Inferior parietal cortex (tissue), 1 donor: ENCODE data around the gene FHAD1.
"Not testable (repeated sequence)": the region's sequence is repeated elsewhere in the genome, so short reads cannot be mapped to it uniquely, and the experiment has no call there.

Source experiments
- DNase-seq: peaks from one replicate; pipeline ENCODE4 v3.0.0-alpha.2; 2016; ENCODE audit errors: extremely low spot score

The FHAD1 gene

DNA sequence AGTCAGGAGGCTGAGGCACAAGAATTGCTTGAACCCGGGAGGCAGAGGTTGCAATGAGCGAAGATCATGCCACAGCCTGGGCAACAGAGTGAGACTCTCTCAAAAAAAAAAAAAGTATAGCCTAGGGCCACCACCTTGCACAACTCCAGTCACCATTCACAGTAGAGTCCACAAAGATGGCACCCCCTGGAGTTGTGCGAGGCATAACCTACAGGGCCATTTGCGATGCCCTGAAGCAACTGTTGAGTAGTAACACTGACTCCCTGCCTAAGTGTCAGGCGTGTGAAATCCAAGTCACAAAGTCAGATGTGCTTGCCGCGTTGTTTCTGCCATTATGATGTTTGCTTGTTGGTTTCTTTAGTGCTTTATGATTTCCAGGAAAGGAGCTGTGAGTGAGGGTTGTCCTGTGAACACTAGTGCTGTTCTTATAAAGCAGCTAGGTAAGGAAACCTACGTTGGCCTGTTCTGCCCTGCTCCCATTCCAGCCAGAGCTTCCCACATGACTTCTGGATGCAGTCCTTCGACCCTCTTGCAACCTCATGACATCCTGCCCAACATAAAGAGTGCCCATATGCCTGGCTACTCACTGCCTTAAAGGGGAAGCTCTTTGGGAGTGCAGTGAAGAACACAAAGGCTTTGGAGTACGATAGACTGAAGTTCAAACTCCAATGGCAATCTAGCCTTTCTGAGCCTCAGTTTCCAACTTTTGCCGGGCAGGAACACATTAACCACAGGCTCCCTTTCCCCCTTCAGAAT lies 29.8 kb downstream of the FHAD1 start:
- DNase-seq: no peak

DNA sequence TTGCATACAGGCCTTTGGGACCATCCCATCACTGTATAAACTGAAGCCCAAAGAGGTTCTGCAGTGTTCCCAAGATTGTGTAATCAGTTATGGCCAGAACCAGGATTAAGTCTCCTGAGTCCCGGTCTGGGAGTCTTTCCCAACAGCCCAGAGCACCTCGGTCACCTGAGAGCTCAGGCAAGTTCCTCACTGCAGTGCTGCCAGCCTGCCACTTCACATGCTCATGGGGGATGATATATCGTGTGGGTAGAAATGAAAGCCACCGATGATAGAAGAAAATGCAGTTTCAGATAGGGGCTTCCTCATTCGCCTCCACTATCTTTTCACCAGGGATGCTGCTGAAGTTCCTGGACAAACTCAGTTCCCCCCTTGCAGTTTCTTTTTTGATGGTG lies 30.4 kb downstream of the FHAD1 start:
- DNase-seq: no peak

DNA sequence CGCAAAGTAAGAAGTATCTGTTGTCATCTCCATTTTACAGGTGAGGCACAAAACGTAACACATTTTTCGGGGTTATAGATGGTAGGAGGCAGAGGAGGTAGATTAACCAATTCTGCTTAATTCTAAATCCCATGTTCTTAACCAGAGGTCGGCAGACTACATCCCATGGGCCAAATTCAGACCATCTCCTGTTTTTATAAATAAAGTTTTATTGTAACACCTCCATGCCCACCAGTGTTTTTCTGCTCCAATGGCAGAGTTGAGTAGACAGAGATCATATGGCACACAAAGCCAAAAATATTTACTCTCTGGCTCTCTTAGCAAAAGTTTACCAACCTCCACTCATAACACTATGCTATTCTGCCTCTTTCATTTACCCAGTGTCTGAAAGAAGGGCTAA lies 30.9 kb downstream of the FHAD1 start:
- DNase-seq: no peak

GRCh38 chr1:15279576-15280230 lies 32.7 kb downstream of the FHAD1 start:
- no peak for DNase-seq

DNA sequence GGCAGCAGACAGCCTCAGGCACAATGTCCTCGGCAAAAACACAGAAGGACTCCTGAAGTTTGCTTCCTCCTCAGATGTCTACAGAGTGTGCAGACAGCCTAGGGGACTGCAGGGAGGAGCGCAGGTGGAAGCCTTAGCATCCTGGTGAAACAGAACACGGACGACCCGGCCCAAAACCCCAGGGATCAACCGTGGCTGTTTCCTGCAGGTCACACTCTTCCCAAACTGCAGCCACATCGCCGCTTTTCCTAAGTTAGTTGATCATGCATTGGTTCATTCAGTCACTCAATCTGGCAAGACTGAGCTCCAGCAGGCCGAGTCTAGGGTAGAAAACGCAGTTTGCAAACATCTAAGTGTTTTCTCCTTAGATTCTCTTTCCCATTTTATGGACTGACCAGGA lies 33.4 kb downstream of the FHAD1 start:
- no peak for DNase-seq

DNA sequence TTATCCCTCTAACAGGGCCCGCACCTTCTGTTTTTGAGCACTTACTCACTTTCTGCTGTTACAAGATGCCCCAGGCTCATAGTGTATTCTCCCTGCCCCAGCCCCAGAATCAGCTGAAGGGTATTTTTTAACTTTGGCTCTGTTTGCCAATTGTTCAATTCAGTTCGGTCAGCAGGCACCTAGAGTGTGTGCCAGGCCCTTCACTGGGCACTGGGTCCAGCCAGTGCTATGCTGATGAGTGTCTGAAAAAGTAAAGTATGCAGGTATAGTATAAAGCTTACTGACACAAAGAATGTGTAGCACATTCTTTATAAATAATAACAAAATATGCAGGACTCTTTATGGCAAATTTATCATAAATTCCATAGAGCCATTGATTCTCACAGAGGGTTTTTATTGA lies 35.0 kb downstream of the FHAD1 start:
- DNase-seq: no peak

- DNase-seq: no peak
Observed at GRCh38 chr1:15282810-15283474, 35.9 kb downstream of the FHAD1 start.

GRCh38 chr1:15283526-15283925 lies 36.5 kb downstream of the FHAD1 start:
- DNase-seq: no peak

DNA sequence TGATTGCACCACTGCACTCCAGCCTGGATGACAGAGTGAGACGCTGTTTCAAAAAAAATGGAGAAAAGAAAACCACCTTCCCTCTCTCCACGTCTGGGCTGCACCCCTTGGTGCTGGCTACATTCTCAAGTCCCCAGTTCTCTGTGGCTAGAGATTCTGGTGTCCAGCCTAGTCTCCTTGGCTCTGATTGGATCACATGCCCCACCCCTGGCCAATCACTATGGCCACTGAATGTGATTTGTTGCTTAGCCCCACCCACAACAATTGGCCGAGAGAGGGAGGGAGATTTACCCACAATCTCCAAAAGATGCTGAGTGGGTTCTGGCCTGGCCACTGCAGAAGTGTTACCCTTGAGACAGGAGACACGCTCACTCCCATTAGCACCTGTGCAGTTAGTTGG lies 39.4 kb downstream of the FHAD1 start:
- DNase-seq: no peak

GRCh38 chr1:15287035-15287979 lies 40.3 kb downstream of the FHAD1 start:
- DNase-seq: no peak

DNA sequence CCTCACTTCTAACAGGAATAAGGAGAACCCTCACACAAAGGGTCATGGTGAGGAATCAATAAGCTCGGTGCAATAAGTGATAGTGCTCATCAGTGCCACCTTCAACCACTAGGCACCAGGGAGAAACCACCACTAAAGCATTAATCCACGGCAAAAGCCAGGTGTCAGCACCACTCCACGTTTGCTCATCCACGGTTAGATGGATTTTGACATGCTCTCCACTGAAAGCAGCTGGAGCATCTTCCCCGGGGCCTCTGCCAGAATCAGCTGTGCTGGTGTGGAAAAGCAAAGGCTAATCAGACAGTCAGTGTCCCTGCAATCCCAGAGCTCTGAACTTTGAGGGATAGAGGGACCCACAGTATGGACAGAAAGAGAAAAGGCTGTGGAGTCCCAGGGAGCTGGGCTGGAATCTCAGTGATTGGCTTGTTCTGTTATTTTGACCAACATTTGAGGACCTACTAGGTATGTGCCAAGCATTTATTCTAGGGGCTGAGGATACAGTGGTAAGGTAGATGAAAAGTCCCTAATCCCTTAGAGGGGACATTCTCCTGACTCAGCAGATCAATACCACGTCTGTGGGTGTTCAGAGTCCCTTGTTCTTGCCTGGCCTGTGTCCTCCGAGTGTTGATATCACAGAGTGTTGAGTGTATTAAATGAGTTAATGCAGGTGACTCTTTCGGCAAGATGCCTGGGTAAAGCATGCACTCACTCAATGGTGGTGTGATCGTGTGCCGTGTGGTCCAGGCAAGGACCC lies 41.3 kb downstream of the FHAD1 start:
- no peak for DNase-seq

DNA sequence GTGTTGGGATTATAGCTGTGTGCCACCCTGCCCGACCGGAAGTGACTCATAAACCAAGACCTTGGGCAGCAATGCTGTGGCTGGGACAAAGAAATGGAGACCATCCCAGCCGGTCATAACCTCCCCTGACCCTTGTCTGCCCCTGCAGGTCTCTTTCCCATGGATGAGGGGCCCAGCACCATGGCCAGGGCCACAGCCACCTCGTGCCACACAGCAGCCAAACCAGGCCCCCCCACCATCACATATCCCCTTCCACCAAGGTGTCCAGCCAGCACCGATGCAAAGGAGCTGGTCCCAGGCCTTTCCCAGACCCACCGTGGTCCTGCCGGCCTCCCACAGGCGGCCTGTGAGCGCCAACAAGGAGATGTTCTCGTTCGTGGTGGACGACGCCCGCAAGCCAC lies 42.2 kb downstream of the FHAD1 start:
- DNase-seq: no peak

- DNase-seq: no peak
Observed at GRCh38 chr1:15290382-15290781, 43.4 kb downstream of the FHAD1 start.

GRCh38 chr1:15295696-15296095 lies 48.7 kb downstream of the FHAD1 start:
- DNase-seq: no peak

DNA sequence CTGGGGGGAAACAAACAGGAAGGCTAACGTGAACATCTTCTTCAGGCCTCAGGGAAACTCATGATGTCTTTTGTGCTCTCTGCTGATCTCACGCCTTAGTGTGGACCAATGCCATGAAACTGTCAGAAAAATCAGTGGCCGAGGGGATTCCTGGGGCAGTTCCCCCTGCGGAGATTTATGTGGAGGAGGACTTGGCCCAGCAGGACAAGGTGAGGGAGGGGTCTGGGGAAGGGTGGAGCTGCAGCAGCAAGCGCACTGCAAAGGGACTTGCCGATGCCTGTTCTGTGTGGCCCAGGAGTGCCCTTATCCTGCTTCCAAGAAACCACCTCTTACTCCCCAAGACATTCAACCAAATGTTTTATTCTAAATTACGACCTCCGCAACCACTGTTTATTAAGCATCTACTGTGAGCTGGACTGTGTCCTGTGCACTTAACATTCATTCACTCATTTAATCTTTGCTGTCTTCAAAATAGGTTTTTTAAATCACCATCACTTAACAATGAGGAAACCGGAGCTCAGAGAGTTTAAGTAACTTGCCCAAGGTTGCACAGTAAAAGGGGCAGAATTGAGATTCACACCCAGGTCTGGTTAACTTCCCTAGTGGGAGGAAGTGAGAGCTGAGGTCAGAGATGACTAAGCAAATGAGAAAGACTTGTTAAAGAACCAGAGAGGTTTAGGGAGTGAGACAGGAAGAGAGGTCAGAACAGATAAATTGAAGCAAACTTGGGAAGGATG lies 49.7 kb downstream of the FHAD1 start:
- no peak for DNase-seq

GRCh38 chr1:15297975-15298374 lies 51.0 kb downstream of the FHAD1 start:
- not testable (repeated sequence) for DNase-seq

- no peak for DNase-seq
Observed at GRCh38 chr1:15299179-15299578, 52.2 kb downstream of the FHAD1 start.

DNA sequence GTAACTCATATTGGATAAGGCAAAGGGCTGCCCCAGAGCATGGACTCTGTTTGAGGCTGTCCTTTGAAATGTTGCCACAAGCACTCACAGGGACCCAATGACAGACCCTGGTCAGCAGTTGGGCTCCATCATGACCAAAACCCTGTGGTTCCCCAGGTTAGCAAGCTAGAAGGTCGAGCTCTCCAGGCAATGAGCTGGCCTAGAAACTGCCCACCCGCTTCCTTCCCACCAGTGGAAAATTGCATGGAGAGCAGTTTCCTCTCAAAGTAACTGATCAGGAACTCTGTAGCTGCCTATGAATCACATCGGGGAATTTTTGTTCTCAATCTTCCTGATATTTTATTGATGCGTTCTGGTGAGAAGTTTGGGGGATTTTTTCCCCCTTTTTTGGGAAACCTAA lies 52.8 kb downstream of the FHAD1 start:
- DNase-seq: no peak

- no peak for DNase-seq
Observed at GRCh38 chr1:15303935-15304334, 56.9 kb downstream of the FHAD1 start.

DNA sequence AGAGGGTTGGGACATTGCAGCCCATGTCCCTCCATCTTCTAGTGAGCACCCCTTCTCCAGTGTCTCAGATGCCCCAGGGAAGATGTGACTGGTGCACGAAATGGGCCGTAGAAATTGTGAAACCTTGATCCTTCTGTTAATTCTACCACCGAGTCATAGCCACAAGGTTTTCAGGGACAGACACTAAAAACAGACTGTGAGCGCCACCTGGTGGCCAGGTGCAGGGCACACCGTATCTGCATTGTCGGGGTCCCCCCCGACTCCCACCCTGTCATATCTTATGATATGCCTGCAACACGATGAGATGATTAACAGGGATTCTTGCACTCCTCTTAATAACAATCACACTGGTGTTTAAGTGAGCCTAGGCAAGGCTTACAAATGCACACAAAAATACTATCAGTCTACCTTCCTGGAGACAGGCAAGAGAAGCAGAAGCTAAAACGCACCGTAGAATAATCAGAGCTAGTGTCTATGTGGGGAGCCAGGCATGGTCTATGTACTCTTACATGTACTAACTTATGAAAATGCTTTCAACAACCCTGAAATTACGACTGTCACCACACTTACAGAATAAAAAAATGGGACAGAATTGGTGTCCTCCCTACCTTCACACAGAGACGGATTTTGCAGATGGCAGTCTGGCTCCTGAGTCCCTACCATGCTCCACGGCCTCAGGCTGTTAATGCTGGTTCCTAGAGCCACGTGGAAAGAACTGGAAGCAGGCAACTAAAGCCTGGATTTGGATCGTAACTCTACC lies 57.9 kb downstream of the FHAD1 start:
- peak; percentile 64 for DNase-seq
